GM19324 (cell line): ENCODE data around the gene NHERF2.
"Not testable (repeated sequence)": the region's sequence is repeated elsewhere in the genome, so short reads cannot be mapped to it uniquely, and the experiment has no call there.

Source experiments
- ATAC-seq: cut with Tn5 transposase; IDR thresholded peaks from one replicate; pipeline ENCODE4 v1.9.1; 2021; ENCODE audit warnings: mild to moderate bottlenecking, moderate library complexity; ENCODE audit not compliant: unreplicated experiment, low FRiP score

The NHERF2 gene

GRCh38 chr16:2004795-2005517 is 21.7 kb upstream of the NHERF2 start:
- ATAC-seq, result no peak

GRCh38 chr16:2005646-2006045 is 21.1 kb upstream of the NHERF2 start:
- ATAC-seq, result no peak

GRCh38 chr16:2006317-2006716 is 20.4 kb upstream of the NHERF2 start:
- ATAC-seq, result no peak

GRCh38 chr16:2007081-2007836 is 19.4 kb upstream of the NHERF2 start:
- no peak for ATAC-seq

- ATAC-seq, result no peak
These were observed 18.6 kb upstream of the NHERF2 start for GRCh38 chr16:2008009-2008526.

- no peak for ATAC-seq
These were observed 18.0 kb upstream of the NHERF2 start for GRCh38 chr16:2008631-2009163.

GRCh38 chr16:2009164-2009711 is 17.5 kb upstream of the NHERF2 start:
- ATAC-seq, result peak; percentile 41

GRCh38 chr16:2009791-2010510 is 16.8 kb upstream of the NHERF2 start, which contains the start of gene ZNF598:
Gene ZNF598, minus strand, starts transcription at chr16:2009821.
- peak; percentile 84 for ATAC-seq

- ATAC-seq, result not testable (repeated sequence)
These were observed 15.0 kb upstream of the NHERF2 start for GRCh38 chr16:2011726-2012125.

GRCh38 chr16:2013527-2013926 is 13.2 kb upstream of the NHERF2 start:
- ATAC-seq, result no peak

- no peak for ATAC-seq
These were observed 11.4 kb upstream of the NHERF2 start for GRCh38 chr16:2015117-2015946.

- no peak for ATAC-seq
These were observed 10.8 kb upstream of the NHERF2 start for GRCh38 chr16:2015947-2016208.

- no peak for ATAC-seq
These were observed 10.2 kb upstream of the NHERF2 start for GRCh38 chr16:2016407-2016922.

GRCh38 chr16:2019518-2019920 is 7.2 kb upstream of the NHERF2 start, which contains the start of gene NPW:
Gene NPW, plus strand, starts transcription at chr16:2019785.
- ATAC-seq, result no peak

- ATAC-seq, result no peak
These were observed 6.5 kb upstream of the NHERF2 start for GRCh38 chr16:2019921-2020831.

GRCh38 chr16:2022723-2023091 is 4.0 kb upstream of the NHERF2 start:
- ATAC-seq, result peak; percentile 16

GRCh38 chr16:2023092-2024031 is 3.3 kb upstream of the NHERF2 start:
- ATAC-seq, result peak; percentile 69

GRCh38 chr16:2024032-2024420 is 2.7 kb upstream of the NHERF2 start:
- no peak for ATAC-seq
